HL-60 (cell line): ENCODE data around the gene LAMC2.

ENCODE experiments used
- GABPA ChIP-seq: IDR thresholded peaks from 2 replicates; pipeline ENCODE4 v1.6.1; 2012; ENCODE audit warnings: low read depth
- POLR2AphosphoS5 ChIP-seq: IDR thresholded peaks from 2 replicates; pipeline ENCODE4 v1.6.1; 2012; ENCODE audit warnings: low read depth
- SPI1 ChIP-seq: IDR thresholded peaks from 2 replicates; pipeline ENCODE4 v1.6.1; 2012; ENCODE audit warnings: low read depth, mild to moderate bottlenecking, borderline replicate concordance
- TF ChIP-seq, protein P1 (sequence below): IDR thresholded peaks from one replicate; pipeline ENCODE4 v1.5.1; 2011; ENCODE audit warnings: low read length, control low read depth, inconsistent platforms; ENCODE audit not compliant: insufficient read depth
- TF ChIP-seq, protein P2 (sequence below): IDR thresholded peaks from 2 replicates; pipeline ENCODE4 v1.6.1; 2012; ENCODE audit warnings: low read depth; ENCODE audit not compliant: insufficient replicate concordance

DNA sequence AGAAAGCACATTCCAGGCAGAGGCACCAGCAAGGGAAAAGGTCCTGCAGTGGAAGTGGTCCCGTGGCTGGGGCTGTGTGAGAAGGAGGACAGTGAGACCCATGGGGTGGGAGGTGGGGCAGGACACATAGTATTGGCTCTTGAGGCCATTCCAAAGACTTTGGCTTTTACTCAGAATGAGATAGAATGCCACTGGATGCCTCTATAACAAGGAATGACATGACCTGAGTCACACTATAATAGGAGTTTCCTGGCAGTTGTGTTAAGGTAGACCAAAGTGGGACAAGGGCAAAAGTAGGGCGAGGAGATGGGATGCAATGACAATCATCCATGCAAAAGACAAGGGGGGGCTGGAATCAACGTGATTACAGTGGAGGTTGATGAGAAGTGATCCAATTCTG lies 24.7 kb upstream of the LAMC2 start:
- TF ChIP-seq, protein P1, sequence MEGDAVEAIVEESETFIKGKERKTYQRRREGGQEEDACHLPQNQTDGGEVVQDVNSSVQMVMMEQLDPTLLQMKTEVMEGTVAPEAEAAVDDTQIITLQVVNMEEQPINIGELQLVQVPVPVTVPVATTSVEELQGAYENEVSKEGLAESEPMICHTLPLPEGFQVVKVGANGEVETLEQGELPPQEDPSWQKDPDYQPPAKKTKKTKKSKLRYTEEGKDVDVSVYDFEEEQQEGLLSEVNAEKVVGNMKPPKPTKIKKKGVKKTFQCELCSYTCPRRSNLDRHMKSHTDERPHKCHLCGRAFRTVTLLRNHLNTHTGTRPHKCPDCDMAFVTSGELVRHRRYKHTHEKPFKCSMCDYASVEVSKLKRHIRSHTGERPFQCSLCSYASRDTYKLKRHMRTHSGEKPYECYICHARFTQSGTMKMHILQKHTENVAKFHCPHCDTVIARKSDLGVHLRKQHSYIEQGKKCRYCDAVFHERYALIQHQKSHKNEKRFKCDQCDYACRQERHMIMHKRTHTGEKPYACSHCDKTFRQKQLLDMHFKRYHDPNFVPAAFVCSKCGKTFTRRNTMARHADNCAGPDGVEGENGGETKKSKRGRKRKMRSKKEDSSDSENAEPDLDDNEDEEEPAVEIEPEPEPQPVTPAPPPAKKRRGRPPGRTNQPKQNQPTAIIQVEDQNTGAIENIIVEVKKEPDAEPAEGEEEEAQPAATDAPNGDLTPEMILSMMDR = no peak
- no peak for TF ChIP-seq GABPA
- TF ChIP-seq, protein P2, sequence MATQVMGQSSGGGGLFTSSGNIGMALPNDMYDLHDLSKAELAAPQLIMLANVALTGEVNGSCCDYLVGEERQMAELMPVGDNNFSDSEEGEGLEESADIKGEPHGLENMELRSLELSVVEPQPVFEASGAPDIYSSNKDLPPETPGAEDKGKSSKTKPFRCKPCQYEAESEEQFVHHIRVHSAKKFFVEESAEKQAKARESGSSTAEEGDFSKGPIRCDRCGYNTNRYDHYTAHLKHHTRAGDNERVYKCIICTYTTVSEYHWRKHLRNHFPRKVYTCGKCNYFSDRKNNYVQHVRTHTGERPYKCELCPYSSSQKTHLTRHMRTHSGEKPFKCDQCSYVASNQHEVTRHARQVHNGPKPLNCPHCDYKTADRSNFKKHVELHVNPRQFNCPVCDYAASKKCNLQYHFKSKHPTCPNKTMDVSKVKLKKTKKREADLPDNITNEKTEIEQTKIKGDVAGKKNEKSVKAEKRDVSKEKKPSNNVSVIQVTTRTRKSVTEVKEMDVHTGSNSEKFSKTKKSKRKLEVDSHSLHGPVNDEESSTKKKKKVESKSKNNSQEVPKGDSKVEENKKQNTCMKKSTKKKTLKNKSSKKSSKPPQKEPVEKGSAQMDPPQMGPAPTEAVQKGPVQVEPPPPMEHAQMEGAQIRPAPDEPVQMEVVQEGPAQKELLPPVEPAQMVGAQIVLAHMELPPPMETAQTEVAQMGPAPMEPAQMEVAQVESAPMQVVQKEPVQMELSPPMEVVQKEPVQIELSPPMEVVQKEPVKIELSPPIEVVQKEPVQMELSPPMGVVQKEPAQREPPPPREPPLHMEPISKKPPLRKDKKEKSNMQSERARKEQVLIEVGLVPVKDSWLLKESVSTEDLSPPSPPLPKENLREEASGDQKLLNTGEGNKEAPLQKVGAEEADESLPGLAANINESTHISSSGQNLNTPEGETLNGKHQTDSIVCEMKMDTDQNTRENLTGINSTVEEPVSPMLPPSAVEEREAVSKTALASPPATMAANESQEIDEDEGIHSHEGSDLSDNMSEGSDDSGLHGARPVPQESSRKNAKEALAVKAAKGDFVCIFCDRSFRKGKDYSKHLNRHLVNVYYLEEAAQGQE = no peak
- no peak for TF ChIP-seq POLR2AphosphoS5
- TF ChIP-seq SPI1 = no peak
